K562 (cell line): ENCODE measurements around the gene DOCK8. TPM values are rescaled to one million over a fixed set of nuclear protein-coding genes. Genes with fewer than 3 reads are reported as not detected.

Source experiments
- HNRNPUL1 ChIP-seq: fragments of 200-400 bp; formaldehyde crosslinking; IDR thresholded peaks from 2 replicates; pipeline ENCODE4 v1.6.1; 2017; ENCODE audit warnings: low read length
- ZNF12 ChIP-seq: sonication (generic); formaldehyde crosslinking; IDR thresholded peaks from 2 replicates; pipeline ENCODE4 v1.4.0; 2020; ENCODE audit warnings: mild to moderate bottlenecking, missing genetic modification reagents
- polyA plus RNA-seq, 8 experiments: library from polyadenylated mRNA; depleted of rRNA in 4 of 8; stranded (reverse) in 5 of 8; unstranded in 3 of 8; fragments of >200 nt; fragmentation: Nextera tagmentation in 2 of 8; fragmentation: Illumina TruSeq in 1 of 8; extraction: Ambion mirVana in 2 of 8; extraction: Trizol in 1 of 8; gene quantifications; 2 replicates each; pipeline versions ENCODE4 v1.2.1 to v1.2.3, GENCODE V29; 2011 to 2014; ENCODE audit warnings: inconsistent platforms in 1 of 8, missing spikeins in 1 of 8
- total RNA-seq, 7 experiments: library from RNA; depleted of rRNA in 6 of 7; stranded (reverse); fragments of >200 nt in 6 of 7; fragmentation: Illumina TruSeq in 2 of 7; extraction: Trizol in 2 of 7; gene quantifications; 2 replicates each; pipeline versions ENCODE4 v1.2.1 to v1.2.3, GENCODE V29; 2011 to 2021; ENCODE audit warnings: low replicate concordance in 1 of 7
- TF ChIP-seq, protein P1 (sequence below), 2 experiments: fragments of 450-650 bp in 1 of 2; sonication (generic) in 1 of 2; formaldehyde crosslinking in 1 of 2; IDR thresholded peaks; 2 replicates each; pipeline versions ENCODE4 v1.7.1 to v1.9.0; 2016 to 2022; ENCODE audit warnings: inconsistent platforms in 1 of 2, mild to moderate bottlenecking in 1 of 2, missing genetic modification reagents in 1 of 2

The DOCK8 gene
- total and polyA plus RNA-seq, 9 of the 15 experiments (the other 6 are each of a cell fraction or from before 2014, with no cell fraction given) = 14.4 to 53.8 (median 25.1) TPM

DNA sequence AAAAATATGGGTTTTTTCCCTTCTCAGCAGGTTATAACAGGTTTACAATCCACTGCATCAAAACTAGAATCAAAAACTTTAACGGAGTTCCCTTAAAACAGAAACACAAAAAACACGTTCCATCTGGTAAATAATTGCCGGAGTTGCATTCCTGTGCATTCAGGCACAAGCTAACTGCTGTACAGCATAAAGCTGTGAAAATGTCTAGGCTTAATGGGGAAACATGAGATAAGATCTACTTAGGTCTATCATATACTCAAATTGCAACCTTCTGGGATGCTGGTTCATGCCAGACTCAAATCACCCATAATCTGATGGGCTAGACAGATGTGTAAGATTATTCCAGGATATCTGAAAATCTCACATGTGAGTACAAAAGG, 265.3 kb downstream of the DOCK8 start (continued):
- TF ChIP-seq, protein P1, sequence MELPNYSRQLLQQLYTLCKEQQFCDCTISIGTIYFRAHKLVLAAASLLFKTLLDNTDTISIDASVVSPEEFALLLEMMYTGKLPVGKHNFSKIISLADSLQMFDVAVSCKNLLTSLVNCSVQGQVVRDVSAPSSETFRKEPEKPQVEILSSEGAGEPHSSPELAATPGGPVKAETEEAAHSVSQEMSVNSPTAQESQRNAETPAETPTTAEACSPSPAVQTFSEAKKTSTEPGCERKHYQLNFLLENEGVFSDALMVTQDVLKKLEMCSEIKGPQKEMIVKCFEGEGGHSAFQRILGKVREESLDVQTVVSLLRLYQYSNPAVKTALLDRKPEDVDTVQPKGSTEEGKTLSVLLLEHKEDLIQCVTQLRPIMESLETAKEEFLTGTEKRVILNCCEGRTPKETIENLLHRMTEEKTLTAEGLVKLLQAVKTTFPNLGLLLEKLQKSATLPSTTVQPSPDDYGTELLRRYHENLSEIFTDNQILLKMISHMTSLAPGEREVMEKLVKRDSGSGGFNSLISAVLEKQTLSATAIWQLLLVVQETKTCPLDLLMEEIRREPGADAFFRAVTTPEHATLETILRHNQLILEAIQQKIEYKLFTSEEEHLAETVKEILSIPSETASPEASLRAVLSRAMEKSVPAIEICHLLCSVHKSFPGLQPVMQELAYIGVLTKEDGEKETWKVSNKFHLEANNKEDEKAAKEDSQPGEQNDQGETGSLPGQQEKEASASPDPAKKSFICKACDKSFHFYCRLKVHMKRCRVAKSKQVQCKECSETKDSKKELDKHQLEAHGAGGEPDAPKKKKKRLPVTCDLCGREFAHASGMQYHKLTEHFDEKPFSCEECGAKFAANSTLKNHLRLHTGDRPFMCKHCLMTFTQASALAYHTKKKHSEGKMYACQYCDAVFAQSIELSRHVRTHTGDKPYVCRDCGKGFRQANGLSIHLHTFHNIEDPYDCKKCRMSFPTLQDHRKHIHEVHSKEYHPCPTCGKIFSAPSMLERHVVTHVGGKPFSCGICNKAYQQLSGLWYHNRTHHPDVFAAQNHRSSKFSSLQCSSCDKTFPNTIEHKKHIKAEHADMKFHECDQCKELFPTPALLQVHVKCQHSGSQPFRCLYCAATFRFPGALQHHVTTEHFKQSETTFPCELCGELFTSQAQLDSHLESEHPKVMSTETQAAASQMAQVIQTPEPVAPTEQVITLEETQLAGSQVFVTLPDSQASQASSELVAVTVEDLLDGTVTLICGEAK (IDR thresholded peaks at IDR 0.05) = no peak
- TF ChIP-seq, protein P1 (CRISPR knock-in tag; IDR thresholded peaks at IDR 0.05) = no peak
- TF ChIP-seq ZNF12 (CRISPR knock-in tag) (no peak), HNRNPUL1 (no peak)
- TF ChIP-seq, all 486 proteins: peak for 0
